Uterus (tissue), 4 donors: ENCODE results near the gene GON4L. TPM values are rescaled to one million over a fixed set of nuclear protein-coding genes. Genes with fewer than 3 reads are reported as not detected.
A peak's percentile ranks its signal among the peaks of the same experiment; 100 is the strongest.

Experiments
- DNase-seq, 2 donors: peaks; one replicate each; pipeline ENCODE4 v3.0.0-alpha.2; 2019 to 2020
- H3K27ac ChIP-seq, 2 donors: fragments of 200-600 bp; sonication (generic); 1 replicate in 1 of 2; 2 replicates in 1 of 2; pipeline ENCODE4 v1.5.1; 2016 to 2018
- H3K27me3 ChIP-seq, 2 donors: fragments of 200-600 bp; sonication (generic); one replicate each; pipeline ENCODE4 v1.5.1; 2018 to 2019; ENCODE audit warnings: control low read depth in 1 of 2
- H3K36me3 ChIP-seq, 2 donors: fragments of 200-600 bp; sonication (generic); one replicate each; pipeline ENCODE4 v1.5.1; 2019; ENCODE audit warnings: control low read depth in 1 of 2
- H3K4me1 ChIP-seq, 2 donors: fragments of 200-600 bp; sonication (generic); one replicate each; pipeline ENCODE4 v1.5.1; 2018 to 2019; ENCODE audit warnings: control low read depth in 1 of 2
- H3K4me3 ChIP-seq, 2 donors: fragments of 200-600 bp; sonication (generic); 1 replicate in 1 of 2; 2 replicates in 1 of 2; pipeline ENCODE4 v1.5.1; 2018 to 2019; ENCODE audit warnings: mild to moderate bottlenecking in 1 of 2
- H3K9me3 ChIP-seq, 2 donors: fragments of 200-600 bp; sonication (generic); one replicate each; pipeline ENCODE4 v1.5.1; 2019; ENCODE audit warnings: control low read depth in 1 of 2
- CTCF ChIP-seq, 4 experiments: fragments of 200-600 bp in 2 of 4; fragments of 450-650 bp in 2 of 4; sonication (generic) in 2 of 4; IDR thresholded peaks; one replicate each; pipeline ENCODE4 v1.5.1; 2016 to 2019; ENCODE audit warnings: antibody characterized with exemption in 4 of 4, mild to moderate bottlenecking in 2 of 4, moderate library complexity in 1 of 4
- POLR2A ChIP-seq, 2 donors: fragments of 450-650 bp; IDR thresholded peaks; one replicate each; pipeline ENCODE4 v1.6.1; 2016; ENCODE audit warnings: antibody characterized with exemption in 2 of 2, mild to moderate bottlenecking in 1 of 2, moderate library complexity in 1 of 2
- intact Hi-C: fragments of 100-400 bp; cut with DNase I; formaldehyde crosslinking; loops from one replicate; pipeline ENCODE4 v1.15.1; 2023; ENCODE audit warnings: low total_unique reads
- total RNA-seq, 4 donors: library from RNA; depleted of rRNA in 3 of 4; stranded (reverse); fragments of >200 nt in 3 of 4; gene quantifications; one replicate each; pipeline versions ENCODE4 v1.1.0 to v1.2.4, GENCODE V29; 2014 to 2023
- donor health status: DM: yes; HTN: yes; CAD: no.

Gene GON4L
- total RNA-seq: 10 to 100 TPM; 49.7 to 93.8 (median 51.9) TPM

- Histone ChIP-seq H3K9me3 (no peaks in the 10 kb centered on the region), H3K27ac (peak within 1 kb of the TSS; percentile 75 to 83), H3K36me3 (no peaks in the 10 kb centered on the region), H3K4me3 (peak within 1 kb of the TSS; percentile 51 to 57), H3K27me3 (no peaks in the 10 kb centered on the region), H3K4me1 (peaks cover 0 to 6% of the 10 kb centered on the region in 2 donors)
- intact Hi-C loops: no loop called here
- TF ChIP-seq POLR2A (IDR thresholded peaks at IDR 0.05): peak; percentile 42 to 65
- TF ChIP-seq CTCF (IDR thresholded peaks at IDR 0.05): peak in 1 of 4 experiments; percentile 26
- DNase-seq: peak; percentile 88 to 89
These were observed at the start of gene GON4L for GRCh38 chr1:155856975-155857930. Gene GON4L, minus strand, starts transcription at chr1:155857214. Its CDS starts 3,434 bp downstream, at chr1:155853780.

- intact Hi-C loops: no loop called here
- Histone ChIP-seq H3K27ac (no peak overlapping the region), H3K9me3 (no peaks in the 10 kb centered on the region), H3K36me3 (no peaks in the 10 kb centered on the region), H3K4me3 (no peak overlapping the region), H3K27me3 (no peaks in the 10 kb centered on the region), H3K4me1 (no peaks in the 10 kb centered on the region)
- no peak for DNase-seq
- no peak for TF ChIP-seq POLR2A (IDR thresholded peaks at IDR 0.05)
- no peak for TF ChIP-seq CTCF (IDR thresholded peaks at IDR 0.05)
These were observed 47.2 kb upstream of the GON4L start for GRCh38 chr1:155904261-155904660.

GRCh38 chr1:155900161-155900560 lies 43.1 kb upstream of the GON4L start:
- Histone ChIP-seq H3K36me3 (no peaks in the 10 kb centered on the region), H3K9me3 (no peaks in the 10 kb centered on the region), H3K27me3 (no peaks in the 10 kb centered on the region), H3K27ac (no peak overlapping the region), H3K4me1 (no peaks in the 10 kb centered on the region), H3K4me3 (no peak overlapping the region)
- intact Hi-C loops: no loop called here
- DNase-seq: no peak
- TF ChIP-seq POLR2A (IDR thresholded peaks at IDR 0.05): no peak
- no peak for TF ChIP-seq CTCF (IDR thresholded peaks at IDR 0.05)

- H3K4me3 ChIP-seq: no peak overlapping the region
- DNase-seq: no peak
- no peaks in the 10 kb centered on the region for H3K9me3 ChIP-seq
- H3K36me3 ChIP-seq: no peaks in the 10 kb centered on the region
- intact Hi-C loops: no loop called here
- no peak for TF ChIP-seq CTCF (IDR thresholded peaks at IDR 0.05)
- no peak for TF ChIP-seq POLR2A (IDR thresholded peaks at IDR 0.05)
- no peaks in the 10 kb centered on the region for H3K27me3 ChIP-seq
- H3K4me1 ChIP-seq: no peaks in the 10 kb centered on the region
- no peak overlapping the region for H3K27ac ChIP-seq
These were observed 42.7 kb upstream of the GON4L start for GRCh38 chr1:155899683-155900082.

GRCh38 chr1:155898888-155899287 lies 41.9 kb upstream of the GON4L start:
- intact Hi-C loops: no loop called here
- Histone ChIP-seq H3K4me1 (no peaks in the 10 kb centered on the region), H3K36me3 (no peaks in the 10 kb centered on the region), H3K27ac (no peak overlapping the region), H3K4me3 (no peak overlapping the region), H3K27me3 (no peaks in the 10 kb centered on the region), H3K9me3 (no peaks in the 10 kb centered on the region)
- no peak for DNase-seq
- TF ChIP-seq POLR2A (IDR thresholded peaks at IDR 0.05) (no peak), CTCF (IDR thresholded peaks at IDR 0.05) (no peak)
